OCI-LY7 (cell line): ENCODE data around the gene STAT4. TPM values are rescaled to one million over a fixed set of nuclear protein-coding genes. Genes with fewer than 3 reads are reported as not detected.

Source experiments
- BruUV-seq: library from RNA; stranded (reverse); fragments of 400-500 nt; replicated peaks from 2 replicates; lab custom pipeline; 2021; lab: Mats Ljungman, UMichigan
- CTCF ChIA-PET: fragments of 300-600 bp; sonication (Branson Sonifier 250); formaldehyde crosslinking; loops from one replicate; lab custom pipeline; 2022; ENCODE audit warnings: antibody characterized with exemption; ENCODE audit not compliant: unreplicated experiment; lab: Charles Lee
- POLR2A ChIA-PET: fragments of 300-600 bp; sonication (Branson Sonifier 250); formaldehyde crosslinking; loops from one replicate; lab custom pipeline; 2022; ENCODE audit warnings: antibody characterized with exemption; lab: Charles Lee
- DNase-seq: peaks from one replicate; pipeline ENCODE4 v3.0.0-alpha.2; 2015; ENCODE audit warnings: low spot score
- H2AFZ ChIP-seq: fragments of 200-600 bp; sonication (generic), shearing (Covaris generic); 2 replicates; pipeline ENCODE4 v1.6.1; 2014; ENCODE audit warnings: mild to moderate bottlenecking, antibody characterized with exemption, low read length, moderate library complexity
- H3K27ac ChIP-seq: fragments of 200-600 bp; sonication (generic); 2 replicates; pipeline ENCODE4 v1.5.1; 2014; ENCODE audit warnings: mixed run types, low read depth, mild to moderate bottlenecking, moderate library complexity, low read length, inconsistent platforms; ENCODE audit not compliant: poor library complexity, severe bottlenecking
- H3K36me3 ChIP-seq: fragments of 200-600 bp; sonication (generic); 2 replicates; pipeline ENCODE4 v1.6.1; 2014; ENCODE audit warnings: mild to moderate bottlenecking, antibody characterized with exemption, low read length, moderate library complexity, mixed read lengths; ENCODE audit not compliant: insufficient read depth
- H3K4me1 ChIP-seq: fragments of 200-600 bp; sonication (generic); 2 replicates; pipeline ENCODE4 v1.5.1; 2014; ENCODE audit warnings: mild to moderate bottlenecking, low read length; ENCODE audit not compliant: insufficient read depth, poor library complexity, severe bottlenecking
- H3K4me2 ChIP-seq: fragments of 200-600 bp; sonication (generic); 2 replicates; pipeline ENCODE4 v1.6.1; 2014; ENCODE audit warnings: mild to moderate bottlenecking, low read length
- H3K4me3 ChIP-seq: fragments of 200-600 bp; sonication (generic); 2 replicates; pipeline ENCODE4 v1.5.1; 2014; ENCODE audit warnings: mild to moderate bottlenecking, low read depth, low read length; ENCODE audit not compliant: poor library complexity, severe bottlenecking
- H3K79me2 ChIP-seq: fragments of 200-600 bp; sonication (generic); 2 replicates; pipeline ENCODE4 v1.6.1; 2016; ENCODE audit warnings: low read depth, mild to moderate bottlenecking, low read length, moderate library complexity, mixed read lengths; ENCODE audit not compliant: insufficient read depth
- H3K9me2 ChIP-seq: fragments of 200-600 bp; sonication (generic); 2 replicates; pipeline ENCODE4 v1.6.1; 2016; ENCODE audit warnings: mild to moderate bottlenecking, low read length, mixed read lengths; ENCODE audit not compliant: insufficient read depth
- H3K9me3 ChIP-seq: fragments of 200-600 bp; sonication (generic); 2 replicates; pipeline ENCODE4 v1.6.1; 2014; ENCODE audit warnings: mild to moderate bottlenecking, mixed run types, low read length, mixed read lengths
- H4K20me1 ChIP-seq: fragments of 200-600 bp; sonication (generic); 2 replicates; pipeline ENCODE4 v1.6.1; 2014; ENCODE audit warnings: mild to moderate bottlenecking, antibody characterized with exemption, low read length, moderate library complexity, mixed read lengths; ENCODE audit not compliant: insufficient read depth
- EZH2phosphoT487 ChIP-seq: fragments of 200-600 bp; sonication (generic); IDR thresholded peaks from 2 replicates; pipeline ENCODE4 v1.6.1; 2018; ENCODE audit warnings: low read depth, borderline replicate concordance, mild to moderate bottlenecking, mixed run types, antibody characterized with exemption, low read length, moderate library complexity, mixed read lengths
- intact Hi-C: fragments of 100-400 bp; cut with micrococcal nuclease; formaldehyde crosslinking; loops from one replicate; pipeline ENCODE4 v1.10.0; 2022; ENCODE audit not compliant: unreplicated experiment
- total RNA-seq, 2 experiments: library from RNA; depleted of rRNA in 1 of 2; stranded (reverse); fragments of >200 nt in 1 of 2; shearing (Covaris generic) in 1 of 2; gene quantifications; 2 replicates each; pipeline ENCODE4 v1.2.3, GENCODE V29; 2014 to 2022
- TF ChIP-seq, protein P1 (sequence below): fragments of 200-600 bp; sonication (generic); conservative IDR thresholded peaks from 2 replicates; pipeline ENCODE4 v1.5.1; 2014; ENCODE audit warnings: mild to moderate bottlenecking, antibody characterized with exemption, low read length, moderate library complexity, mixed read lengths

Gene STAT4
- total RNA-seq, 2 experiments from 2014 or later, result not detected

DNA sequence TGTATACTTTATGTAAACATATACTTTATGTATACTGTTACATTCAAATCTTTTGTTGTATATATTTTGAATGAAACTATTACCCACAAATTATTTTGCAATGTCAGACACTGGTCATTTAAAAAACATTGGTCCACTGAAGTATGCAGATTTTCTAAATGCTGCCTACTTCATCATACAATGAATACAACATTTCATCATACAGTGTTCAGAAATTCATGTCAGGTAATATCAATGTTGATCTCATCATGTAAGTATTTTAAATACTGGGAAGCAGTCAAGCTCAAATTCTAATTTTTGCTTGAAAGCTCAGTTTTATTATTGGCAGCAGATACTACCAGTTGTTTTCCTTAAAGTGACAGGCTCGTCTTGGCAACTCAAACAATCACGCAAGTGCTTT is 2.9 kb upstream of the STAT4 start:
- Histone ChIP-seq H3K4me1 (no peaks in the 10 kb centered on the region), H3K36me3 (no peaks in the 10 kb centered on the region), H3K4me2 (no peak overlapping the region), H3K79me2 (no peaks in the 10 kb centered on the region), H3K9me2 (no peaks in the 10 kb centered on the region), H2AFZ (no peak overlapping the region), H4K20me1 (no peaks in the 10 kb centered on the region), H3K4me3 (no peak overlapping the region), H3K27ac (no peak overlapping the region), H3K9me3 (no peaks in the 10 kb centered on the region)
- POLR2A ChIA-PET, result no interaction called here
- DNase-seq, result no peak
- CTCF ChIA-PET, result no interaction called here
- intact Hi-C loops, result loop anchor here (2.0 to 10.0 kb wide), 2 partner anchors 299 to 373 kb away; no protein-coding TSS in a partner anchor
- TF ChIP-seq EZH2phosphoT487, result no peak
- TF ChIP-seq, protein P1, sequence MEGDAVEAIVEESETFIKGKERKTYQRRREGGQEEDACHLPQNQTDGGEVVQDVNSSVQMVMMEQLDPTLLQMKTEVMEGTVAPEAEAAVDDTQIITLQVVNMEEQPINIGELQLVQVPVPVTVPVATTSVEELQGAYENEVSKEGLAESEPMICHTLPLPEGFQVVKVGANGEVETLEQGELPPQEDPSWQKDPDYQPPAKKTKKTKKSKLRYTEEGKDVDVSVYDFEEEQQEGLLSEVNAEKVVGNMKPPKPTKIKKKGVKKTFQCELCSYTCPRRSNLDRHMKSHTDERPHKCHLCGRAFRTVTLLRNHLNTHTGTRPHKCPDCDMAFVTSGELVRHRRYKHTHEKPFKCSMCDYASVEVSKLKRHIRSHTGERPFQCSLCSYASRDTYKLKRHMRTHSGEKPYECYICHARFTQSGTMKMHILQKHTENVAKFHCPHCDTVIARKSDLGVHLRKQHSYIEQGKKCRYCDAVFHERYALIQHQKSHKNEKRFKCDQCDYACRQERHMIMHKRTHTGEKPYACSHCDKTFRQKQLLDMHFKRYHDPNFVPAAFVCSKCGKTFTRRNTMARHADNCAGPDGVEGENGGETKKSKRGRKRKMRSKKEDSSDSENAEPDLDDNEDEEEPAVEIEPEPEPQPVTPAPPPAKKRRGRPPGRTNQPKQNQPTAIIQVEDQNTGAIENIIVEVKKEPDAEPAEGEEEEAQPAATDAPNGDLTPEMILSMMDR, result no peak
- no TSS peak for BruUV-seq

DNA sequence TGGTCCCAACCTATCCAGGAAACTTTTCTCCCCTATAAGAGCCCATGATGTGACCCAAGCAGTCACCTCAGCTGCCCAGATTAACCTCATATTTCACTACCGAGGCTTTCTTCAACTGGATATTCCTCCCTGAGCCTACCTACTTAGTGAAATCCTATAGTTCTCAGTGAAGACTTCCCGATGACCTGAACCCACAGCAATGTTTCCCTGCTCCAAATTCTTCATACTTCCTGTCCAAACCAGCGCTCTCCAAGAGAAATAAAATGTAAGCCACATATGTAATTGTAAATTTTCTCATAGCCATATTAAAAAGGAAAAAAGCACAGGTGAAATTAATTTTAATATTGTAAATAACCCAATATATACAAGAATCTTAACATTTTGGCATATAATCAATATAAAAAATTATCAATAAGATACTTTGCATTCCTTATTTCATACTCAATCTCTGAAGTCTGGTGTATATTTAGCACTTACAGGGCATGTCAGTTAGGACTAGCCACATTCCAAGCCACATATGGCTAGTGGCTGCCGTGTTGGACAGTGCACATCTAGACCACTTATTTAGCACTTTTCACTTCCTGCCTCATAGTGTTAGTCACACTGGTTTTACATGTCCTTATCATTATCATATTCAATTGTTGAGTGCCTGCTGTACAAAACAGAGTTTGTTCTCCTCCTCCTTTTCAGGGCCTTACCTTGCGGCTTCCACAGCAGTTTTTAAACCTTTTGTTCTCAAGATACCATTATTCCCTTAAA is 1.9 kb upstream of the STAT4 start:
- H3K9me3 ChIP-seq, result no peaks in the 10 kb centered on the region
- H3K4me1 ChIP-seq, result no peaks in the 10 kb centered on the region
- no peaks in the 10 kb centered on the region for H3K9me2 ChIP-seq
- DNase-seq, result no peak
- H3K79me2 ChIP-seq, result no peaks in the 10 kb centered on the region
- H3K4me3 ChIP-seq, result no peak overlapping the region
- no peak overlapping the region for H3K27ac ChIP-seq
- ChIA-PET CTCF (no interaction called here), POLR2A (interaction anchor here (0.6 to 0.7 kb wide), 2 partner anchors 41 to 342 kb away, joined by 3 to 4 read pairs; no protein-coding TSS in a partner anchor)
- TF ChIP-seq, protein P1, result no peak
- no peak for TF ChIP-seq EZH2phosphoT487
- no peak overlapping the region for H3K4me2 ChIP-seq
- intact Hi-C loops, result loop anchor here (10.0 kb wide), 1 partner anchor 298 kb away; no protein-coding TSS in a partner anchor
- no peak overlapping the region for H2AFZ ChIP-seq
- H4K20me1 ChIP-seq, result no peaks in the 10 kb centered on the region
- BruUV-seq, result no TSS peak
- no peaks in the 10 kb centered on the region for H3K36me3 ChIP-seq

DNA sequence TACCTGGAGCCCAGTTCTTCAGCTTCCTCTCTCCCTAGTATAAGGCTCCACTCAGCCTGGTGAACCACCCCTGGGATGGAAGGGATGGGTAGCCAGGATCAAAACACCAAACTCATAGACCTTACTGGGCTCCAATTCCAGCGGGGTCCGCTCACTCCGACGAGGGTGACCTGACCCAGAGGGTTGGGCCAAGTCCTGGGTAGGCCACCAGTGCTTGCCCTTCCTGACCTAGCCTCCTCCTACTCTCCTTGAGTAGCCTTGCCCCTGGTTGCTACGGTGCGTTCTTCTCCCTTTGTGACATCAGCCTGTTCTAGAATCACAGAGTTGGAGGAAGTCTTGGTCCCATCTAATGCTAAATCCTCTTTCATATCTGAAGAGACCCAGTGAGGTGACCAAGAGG is 537 bp upstream of the STAT4 start:
- BruUV-seq, result no TSS peak
- intact Hi-C loops, result loop anchor here (10.0 kb wide), 1 partner anchor 297 kb away; no protein-coding TSS in a partner anchor
- no peak for DNase-seq
- no peaks in the 10 kb centered on the region for H3K9me3 ChIP-seq
- peak overlapping the region; percentile 17; the same call in 1 of the 2 replicates for H3K4me2 ChIP-seq
- H3K36me3 ChIP-seq, result no peaks in the 10 kb centered on the region
- H3K9me2 ChIP-seq, result no peaks in the 10 kb centered on the region
- no peaks in the 10 kb centered on the region for H3K79me2 ChIP-seq
- H3K4me3 ChIP-seq, result no peak overlapping the region
- no peak overlapping the region for H2AFZ ChIP-seq
- ChIA-PET CTCF (no interaction called here), POLR2A (no interaction called here)
- no peaks in the 10 kb centered on the region for H3K4me1 ChIP-seq
- H4K20me1 ChIP-seq, result no peaks in the 10 kb centered on the region
- H3K27ac ChIP-seq, result no peak overlapping the region
- TF ChIP-seq EZH2phosphoT487, result no peak
- TF ChIP-seq, protein P1, result no peak
